ENCODE results near the gene BBS1.

Gene BBS1

DNA sequence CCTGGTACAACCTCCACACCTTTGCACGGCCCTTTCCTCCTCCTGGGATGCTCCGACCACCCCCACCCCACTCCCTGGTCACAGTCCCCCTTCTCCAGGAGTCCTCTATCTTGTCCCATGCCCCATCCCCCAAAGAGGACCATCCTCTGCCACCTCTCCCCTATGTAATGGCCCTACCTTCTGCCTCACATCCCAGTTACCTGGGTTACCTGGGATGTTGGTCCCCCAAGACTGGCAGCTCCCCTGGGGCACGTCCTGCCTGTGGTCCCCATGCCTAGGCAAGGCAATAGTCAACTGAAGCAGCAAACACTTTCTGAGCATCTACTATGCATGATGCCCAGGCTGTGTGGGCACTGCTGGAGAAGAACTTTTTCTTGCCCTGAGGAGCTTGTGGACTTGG is 45.0 kb downstream of the BBS1 start:
- no peak for DNase-seq

DNA sequence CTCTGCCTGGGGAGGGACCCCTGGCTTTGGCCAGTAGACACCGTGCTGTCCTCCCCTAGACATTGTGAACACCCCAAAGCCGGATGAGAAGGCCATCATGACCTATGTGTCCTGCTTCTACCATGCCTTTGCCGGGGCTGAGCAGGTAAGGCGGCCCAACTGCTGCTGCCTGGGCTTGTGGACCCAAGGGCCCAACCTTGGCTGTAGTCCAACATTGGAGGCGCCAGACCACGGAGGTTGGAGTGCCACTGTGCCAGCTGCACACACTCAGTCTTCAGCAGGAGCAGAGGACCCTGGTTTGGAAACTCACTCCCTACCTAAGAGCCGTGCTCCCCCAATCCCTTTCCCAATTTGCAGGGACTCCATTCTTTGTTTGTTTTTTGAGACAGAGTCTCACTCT is 45.7 kb downstream of the BBS1 start:
- no peak for DNase-seq

DNA sequence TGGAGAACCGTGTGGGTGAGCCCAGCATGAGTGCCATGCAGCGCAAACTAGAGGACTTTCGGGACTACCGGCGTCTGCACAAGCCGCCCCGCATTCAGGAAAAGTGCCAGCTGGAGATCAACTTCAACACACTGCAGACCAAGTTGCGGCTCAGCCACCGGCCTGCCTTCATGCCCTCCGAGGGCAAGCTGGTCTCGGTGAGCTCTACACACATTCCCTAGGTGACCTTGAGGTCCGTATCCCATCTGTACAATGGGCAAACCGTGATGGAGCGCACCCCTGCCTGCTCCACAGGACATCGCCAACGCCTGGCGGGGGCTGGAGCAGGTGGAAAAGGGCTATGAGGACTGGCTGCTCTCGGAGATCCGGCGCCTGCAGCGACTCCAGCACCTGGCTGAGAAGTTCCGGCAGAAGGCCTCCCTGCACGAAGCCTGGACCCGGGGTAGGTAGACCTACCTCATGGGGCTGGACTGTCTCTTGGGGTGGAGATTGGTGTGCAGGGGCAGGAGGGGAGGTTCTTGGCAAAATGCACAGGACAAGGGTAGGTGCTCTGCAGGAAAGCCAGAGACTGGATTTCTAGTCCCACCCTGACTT is 47.4 kb downstream of the BBS1 start:
- no peak for DNase-seq

DNA sequence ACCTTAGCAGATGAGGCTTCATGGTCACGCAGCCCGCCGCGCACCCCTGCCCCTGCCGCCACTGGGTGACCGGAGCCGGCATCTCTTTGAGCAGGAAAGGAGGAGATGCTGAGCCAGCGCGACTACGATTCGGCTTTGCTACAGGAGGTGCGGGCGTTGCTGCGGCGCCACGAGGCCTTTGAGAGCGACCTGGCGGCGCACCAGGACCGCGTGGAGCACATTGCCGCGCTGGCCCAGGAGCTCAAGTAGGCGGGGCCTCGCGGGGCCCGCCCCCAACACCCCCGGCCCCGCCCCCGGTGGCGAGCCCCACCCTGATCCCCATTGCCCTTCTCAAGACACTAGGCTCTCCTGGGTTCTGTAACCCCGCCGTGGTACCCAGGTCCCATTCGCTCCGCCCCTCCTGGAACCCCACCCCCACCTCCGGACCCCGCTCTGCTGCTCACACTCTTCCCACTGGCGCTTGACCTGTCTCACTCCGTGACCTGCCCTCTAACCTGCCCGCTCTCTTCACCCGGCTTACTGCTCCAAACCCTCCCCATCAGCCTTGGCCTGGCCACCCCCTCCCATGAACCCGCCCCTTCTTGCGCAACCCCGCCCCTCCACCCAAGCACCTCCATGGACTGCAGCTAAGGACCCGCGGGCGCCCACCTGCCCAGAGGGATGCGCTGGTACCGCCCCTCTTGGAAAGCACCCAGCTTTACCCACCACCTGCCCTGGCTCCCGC is 48.9 kb downstream of the BBS1 start:
- DNase-seq: peak; percentile 41

DNA sequence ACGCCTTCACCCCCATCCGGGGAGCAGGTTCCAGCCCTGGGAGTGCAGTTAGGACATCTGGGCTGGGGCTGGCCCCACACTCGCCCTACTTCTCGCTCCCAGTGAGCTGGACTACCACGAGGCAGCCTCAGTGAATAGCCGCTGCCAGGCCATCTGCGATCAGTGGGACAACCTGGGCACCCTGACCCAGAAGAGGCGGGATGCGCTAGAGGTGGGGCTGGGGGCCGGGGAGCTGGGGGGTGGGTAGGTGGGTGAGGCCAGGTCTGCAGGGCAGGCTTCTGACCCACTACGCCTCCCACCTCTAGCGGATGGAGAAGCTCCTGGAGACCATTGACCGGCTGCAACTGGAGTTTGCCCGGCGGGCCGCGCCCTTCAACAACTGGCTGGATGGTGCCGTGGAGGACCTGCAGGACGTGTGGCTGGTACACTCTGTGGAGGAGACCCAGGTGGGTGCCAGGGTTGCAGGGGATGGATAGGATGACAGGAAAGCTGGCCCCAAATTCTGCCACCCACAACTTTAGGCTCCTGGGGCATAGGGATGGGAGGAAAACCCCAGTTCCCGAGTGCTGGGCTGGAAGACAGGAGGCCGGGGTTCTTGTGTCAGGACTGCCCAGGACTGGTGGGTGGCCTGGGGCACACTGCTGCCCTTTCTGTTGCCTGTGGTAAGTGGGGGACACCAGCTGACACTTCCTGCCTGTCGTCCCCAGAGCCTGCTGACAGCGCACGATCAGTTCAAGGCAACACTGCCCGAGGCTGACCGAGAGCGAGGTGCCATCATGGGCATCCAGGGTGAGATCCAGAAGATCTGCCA is 49.6 kb downstream of the BBS1 start:
- no peak for DNase-seq

DNA sequence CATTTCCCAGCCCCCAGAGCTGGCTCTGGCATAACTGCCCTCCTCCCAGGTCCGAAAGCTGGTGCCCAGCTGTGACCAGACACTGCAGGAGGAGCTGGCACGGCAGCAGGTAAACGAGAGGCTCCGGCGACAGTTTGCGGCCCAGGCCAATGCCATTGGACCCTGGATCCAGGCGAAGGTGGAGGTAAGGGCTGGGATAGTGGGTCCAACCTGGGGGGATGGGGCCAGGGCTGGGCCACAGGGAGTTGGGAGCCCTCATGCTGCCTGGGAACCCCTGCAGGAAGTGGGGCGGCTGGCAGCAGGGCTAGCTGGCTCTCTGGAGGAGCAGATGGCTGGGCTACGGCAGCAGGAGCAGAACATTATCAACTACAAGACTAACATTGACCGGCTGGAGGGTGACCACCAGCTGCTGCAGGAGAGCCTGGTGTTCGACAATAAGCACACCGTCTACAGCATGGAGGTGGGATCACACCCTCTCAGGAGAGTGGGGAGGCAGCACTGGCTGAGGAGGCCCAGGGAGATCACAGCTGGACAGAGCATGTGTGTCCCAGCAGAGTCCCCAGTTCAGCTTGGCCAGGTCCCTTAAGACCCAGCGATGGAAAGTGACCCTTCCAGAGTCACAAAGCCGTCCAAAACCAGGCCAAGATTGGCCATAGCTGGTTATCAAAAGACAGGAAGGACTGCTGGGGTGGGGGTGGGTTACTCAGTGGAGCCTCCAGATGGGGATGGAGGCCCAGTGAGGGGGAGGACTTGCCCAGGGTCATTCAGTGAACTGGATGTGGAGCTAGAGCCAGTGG is 50.9 kb downstream of the BBS1 start:
- no peak for DNase-seq

DNA sequence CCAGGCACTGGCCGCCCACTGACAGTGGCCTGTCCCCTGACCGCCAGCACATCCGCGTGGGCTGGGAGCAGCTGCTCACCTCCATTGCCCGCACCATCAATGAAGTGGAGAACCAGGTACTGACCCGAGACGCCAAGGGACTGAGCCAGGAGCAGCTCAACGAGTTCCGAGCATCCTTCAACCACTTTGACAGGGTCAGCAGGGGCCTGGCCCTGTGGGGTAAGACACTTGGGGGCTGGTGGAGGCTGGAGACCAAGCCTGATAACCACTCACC is 51.5 kb downstream of the BBS1 start:
- DNase-seq: no peak

DNA sequence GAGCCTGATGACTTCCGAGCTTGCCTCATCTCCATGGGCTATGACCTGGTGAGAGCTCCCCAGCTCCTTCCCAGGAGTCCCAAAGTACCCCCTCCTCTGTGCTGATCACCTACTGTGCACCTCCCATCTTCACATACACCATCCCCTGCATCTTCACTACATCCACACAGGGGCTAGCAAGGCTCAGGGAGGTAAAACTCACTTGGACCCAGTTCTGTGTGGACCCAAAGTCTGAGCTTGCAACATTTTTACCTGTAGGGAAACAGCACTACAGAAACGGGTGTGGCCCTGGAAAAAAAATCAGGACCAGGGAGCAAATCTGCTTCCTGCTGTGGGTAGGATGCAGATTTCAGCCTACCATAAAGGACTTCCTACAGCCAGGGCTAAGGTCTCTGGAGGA is 51.8 kb downstream of the BBS1 start:
- DNase-seq: no peak

DNA sequence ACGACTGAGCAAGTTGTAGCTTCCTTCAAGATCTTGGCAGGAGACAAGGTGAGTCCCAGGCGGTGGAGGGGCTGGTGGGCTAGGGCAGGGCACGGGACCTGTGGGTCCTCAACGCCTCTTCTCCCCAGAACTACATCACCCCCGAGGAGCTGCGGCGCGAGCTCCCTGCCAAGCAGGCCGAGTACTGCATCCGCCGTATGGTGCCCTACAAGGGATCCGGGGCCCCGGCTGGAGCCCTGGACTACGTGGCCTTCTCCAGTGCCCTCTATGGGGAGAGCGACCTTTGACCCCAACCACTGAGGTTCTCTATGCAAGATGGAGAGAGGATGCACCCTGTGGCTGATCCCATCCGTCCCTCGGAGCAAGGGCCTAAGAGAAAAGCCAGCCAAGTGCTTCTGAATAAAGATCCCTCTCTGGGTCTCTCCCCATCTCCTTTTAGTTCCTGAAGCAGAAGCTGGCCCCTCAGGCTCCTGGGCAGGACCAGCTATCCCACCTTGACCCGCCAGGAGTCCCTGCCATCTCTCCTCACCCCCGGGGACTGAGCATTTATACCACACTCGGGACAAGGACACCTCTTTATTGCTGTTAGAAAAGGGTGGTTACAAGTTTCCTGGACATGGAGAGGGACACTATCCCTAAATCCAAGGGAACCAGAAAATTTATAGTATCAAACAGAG is 52.6 kb downstream of the BBS1 start:
- DNase-seq: no peak

DNA sequence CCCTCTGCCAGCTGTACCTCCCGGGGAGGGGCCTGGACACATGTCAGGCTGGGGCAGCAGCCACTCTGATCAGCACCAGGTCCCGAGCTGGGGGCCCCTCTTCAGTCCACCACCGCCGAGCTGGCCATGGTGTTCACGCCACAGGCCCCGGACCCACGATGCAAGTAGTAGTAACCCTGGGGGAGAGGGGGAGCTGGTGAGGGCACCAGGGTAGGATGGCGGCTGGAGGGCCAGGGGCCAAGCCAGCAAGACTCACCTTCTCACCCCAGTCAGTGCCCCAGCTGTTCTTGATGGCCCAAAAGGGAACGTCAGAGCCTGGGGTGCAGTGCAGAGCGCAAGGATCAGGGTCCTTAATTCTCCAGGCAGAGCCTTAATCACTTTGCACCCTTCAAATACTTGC is 53.4 kb downstream of the BBS1 start:
- DNase-seq: no peak

DNA sequence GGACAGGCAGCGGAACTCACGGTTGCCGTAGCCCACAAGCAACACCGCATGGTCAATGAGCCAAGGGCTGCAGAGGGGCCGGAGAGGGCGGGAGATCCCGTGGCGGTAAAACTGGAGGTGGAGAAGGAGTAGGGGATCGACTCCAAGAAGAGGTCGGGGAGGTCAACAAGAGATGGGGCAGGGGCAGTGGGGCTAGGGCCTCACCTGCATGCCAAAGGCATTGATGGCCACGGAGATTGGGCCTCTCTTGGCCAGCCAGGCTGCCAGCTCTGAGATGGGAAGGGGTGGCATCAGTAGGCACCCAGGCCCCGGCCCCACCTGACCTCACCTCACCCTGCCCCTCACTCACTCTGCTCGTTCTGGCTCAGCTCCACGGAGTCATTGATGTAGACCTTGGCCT is 54.1 kb downstream of the BBS1 start:
- no peak for DNase-seq

DNA sequence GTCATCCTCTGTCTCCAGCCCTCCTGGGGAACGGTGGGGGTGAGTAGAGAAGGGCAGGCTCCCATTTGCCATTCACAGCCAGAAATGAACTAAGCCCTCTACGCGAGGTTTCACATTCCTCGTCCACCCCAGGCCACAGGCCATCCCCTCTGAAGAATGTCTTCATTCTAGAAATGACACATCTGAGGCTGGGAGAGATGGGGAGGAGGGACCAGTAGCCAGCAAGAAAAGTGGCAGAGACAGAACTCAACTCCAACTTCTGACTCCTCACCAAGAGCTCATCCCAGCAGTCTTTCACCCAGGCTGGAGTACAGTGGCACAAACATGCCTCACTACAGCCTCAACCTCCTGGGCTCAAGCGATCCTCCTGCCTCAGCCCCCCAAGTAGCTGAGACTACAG is 54.5 kb downstream of the BBS1 start:
- DNase-seq: no peak

DNA sequence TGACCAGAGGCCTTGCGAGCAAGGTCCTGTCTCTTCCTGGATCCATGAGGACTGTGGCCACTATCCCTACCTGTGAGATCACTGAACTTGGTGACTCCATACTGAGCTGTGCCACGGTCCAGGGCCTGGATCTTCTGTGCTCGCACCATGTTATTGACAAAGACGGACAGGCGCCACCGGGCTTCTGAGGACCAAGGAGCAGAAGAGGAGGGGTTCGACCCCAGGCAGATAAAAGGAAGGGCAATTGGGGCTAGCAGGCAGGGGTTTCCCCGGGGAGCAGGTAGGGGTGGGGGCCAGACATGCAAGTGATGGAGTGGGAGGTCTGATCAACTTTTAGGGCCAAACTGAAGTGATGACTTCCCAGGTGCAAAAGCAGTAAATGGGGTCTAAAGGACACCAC is 55.8 kb downstream of the BBS1 start:
- no peak for DNase-seq

DNA sequence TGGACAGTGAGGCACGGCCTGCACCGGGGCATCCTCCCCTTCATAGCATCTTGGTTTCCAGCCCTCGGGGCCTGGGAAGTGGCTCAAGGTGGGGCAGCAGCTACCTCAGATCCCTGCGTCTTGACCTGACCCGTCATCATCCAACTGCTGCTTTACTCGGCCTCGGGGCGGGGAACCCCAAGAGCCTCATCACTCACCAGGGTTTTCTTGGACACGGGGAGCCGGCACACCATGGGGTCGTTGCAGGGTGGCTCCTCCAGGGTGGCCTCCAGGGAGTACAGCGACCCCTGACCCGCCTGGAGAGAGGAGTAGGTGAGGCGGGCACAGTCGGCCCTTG is 57.3 kb downstream of the BBS1 start:
- no peak for DNase-seq

DNA sequence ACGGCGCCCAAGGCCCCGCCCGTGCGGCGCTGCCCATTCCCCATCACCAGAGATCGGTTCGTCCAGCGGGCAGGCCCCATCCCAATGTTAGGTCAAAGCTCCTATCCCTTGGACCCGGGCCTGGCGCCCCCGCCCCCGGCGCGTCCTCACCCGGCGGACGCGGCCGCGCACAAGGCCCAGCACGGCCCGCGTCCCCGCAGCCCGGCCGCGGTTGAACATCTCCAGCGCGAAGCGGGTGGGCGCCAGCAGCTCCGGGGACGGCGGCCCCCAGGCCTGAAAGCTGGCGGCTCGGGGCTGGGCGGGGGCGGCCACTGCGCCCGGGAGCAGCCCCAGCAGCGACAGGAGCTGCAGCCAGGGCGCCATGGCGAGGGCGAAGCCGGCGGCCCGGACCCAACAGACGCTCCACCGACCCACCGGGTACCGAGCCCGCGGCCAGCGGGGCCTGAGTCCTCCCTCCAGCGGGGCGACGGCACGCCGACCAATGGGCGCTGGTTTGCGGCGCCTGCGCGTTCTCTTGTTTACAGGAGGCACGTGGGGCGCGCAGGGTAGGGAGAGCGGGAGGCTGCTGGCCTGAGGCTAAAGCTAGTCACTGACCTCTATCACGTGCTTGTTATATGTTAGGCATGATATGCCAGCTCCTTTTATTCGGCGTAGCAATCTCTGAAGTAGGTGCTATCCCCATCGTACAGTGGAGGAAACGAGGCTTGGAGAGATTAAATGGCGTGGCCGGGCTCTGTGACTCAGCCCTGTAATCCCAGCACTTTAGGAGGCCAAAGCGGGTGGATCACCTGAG is 57.9 kb downstream of the BBS1 start, which contains the start of gene CTSF:
Gene CTSF, minus strand, starts transcription at position 483 of the 793 bp plus-strand sequence. Its CDS starts 120 bp downstream, at position 363.
- peak; percentile 68 for DNase-seq

DNA sequence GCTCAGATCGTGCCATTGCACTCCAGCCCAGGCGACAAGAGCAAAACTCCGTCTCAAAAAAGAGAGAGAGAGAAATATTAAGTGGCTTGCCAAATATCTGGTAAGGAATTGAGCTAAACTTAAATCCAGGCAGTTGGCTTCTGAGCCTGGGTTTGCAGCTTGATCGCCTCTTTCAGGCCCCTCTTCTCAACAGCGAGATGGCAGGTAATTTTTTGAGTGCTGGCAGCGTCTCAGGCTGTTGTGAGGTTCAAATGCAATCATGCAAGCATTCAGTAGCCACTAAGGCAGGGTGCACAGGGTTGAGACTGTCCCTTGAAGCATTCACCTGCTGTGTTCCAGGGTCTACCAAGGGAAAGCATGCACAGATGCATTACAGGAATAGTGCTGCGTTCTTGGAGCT is 58.6 kb downstream of the BBS1 start:
- no peak for DNase-seq

DNA sequence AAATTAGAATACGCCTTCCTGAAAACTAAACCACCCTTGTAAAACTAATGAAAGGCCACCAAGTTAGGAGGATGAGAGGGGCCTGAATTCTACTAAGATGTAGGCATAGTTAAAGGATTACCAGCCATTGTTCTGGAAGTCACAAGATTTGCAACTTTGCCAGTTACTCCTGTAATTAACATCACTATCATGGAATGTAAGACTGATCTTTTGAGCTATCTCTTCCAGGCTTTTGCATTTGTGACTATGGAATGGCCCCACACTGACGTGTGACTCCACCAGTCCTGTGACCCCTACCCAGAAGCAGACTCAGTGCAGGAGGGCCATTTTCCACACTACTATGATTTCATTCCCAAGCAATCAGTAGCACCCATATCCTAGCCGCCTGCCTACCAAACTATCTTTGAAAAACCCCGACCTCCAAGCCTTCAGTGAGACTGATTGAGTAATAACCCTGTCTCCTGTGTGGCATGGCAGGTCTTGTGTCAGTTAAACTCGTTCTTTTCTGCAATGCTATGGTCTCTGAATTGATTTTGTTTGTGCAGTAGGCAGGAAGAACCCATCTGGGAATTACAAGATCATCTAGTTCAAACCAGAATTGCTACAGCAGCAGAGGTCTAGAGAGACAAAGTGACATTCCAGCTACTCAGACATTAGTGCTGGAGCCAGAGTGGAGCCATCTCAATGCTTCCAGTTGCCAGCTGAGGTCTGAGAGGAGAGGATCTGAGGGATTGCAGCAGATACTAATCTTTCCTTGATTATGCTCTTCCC is 59.8 kb downstream of the BBS1 start:
- no peak for DNase-seq

DNA sequence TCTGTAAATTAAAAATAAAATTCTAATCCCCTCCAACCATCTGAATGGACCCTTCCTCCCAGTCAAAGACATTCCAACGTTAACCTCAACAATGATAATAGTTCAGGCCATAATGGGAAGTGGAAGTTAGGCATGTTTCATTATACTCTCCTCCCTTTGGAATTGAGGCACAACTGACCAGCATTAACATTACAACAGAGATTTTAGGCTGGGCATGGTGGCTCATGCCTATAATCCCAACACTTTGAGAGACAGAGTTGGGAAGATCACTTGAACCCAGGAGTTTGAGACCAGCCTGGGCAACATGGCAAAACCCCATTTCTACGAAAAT is 60.4 kb downstream of the BBS1 start:
- DNase-seq: no peak

DNA sequence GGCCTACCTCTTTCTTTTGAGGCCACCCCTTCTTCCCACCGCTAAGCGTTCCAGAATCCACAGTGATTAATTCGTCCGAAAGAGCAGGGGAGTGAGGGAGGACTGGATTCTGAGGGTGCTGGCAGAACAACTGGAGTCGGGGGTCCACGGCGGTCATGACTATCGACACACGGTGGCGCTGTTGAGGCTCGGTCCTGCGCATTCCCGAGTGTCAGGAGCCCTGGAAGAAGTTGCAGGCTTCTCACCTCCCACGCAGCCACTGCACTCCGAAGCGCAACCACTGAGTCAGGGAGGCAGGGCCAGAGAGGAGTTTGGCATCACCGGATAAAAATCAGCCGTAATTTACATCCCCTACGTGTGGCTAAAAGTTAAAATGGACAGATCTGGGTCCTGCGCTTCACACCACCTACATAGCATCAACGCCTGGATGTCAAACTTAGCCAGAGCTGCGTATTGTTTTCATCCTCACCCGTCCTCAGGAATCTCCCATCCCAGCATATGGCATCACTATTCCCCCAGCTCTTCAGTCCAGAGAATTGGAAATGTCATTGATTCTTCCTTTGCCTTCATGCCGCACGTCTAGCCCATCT is 68.7 kb downstream of the BBS1 start:
- DNase-seq: peak; percentile 83

DNA sequence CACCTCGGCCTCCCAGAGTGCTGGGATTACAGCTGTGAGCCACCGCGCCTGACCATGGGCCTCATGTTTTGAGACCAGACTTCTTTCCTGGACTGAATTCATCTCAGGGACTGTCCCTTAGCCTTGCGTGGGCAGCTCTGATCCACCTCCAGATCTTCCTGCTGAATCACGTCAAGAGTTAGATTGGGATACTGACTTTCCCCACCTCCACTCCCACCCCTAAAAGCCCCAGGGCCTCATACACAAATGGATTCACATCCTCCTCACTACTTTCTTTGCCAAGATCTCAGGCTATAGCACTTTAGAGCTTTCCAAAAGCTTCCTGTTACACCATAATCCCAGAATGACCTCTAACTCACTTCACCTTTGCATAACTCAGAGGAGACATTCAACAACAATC is 70.4 kb downstream of the BBS1 start:
- no peak for DNase-seq

DNA sequence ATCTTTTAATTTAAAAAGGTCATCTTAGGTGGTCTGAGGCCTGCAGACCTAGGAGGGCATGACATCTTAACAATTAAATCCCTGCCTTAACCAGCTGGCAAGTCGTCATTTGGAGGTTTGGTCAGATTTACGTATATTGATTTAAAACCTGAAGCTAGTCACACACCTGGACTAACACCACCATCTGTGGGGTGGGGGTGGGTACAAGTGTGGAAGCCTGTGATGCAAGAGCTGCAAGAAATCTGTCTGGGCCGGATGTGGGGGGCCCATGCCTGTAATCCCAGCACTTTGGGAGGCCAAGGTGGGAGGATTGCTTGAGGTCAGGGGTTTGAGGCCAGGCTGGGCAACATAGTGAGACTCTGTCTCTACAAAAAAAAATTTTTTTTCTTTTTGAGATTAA is 70.8 kb downstream of the BBS1 start:
- no peak for DNase-seq

Measured in stimulated activated CD4-positive, alpha-beta T cell treated with anti-CD3 and anti-CD28 coated beads, Interleukin-1b, Interleukin-23, amount 100 ng/mL, for 48 hours (primary cell).